ENCODE results near the gene NETO2.

- no peak for TF ChIP-seq CTCF (conservative IDR thresholded peaks at IDR 0.05)
- TF ChIP-seq ZFX (IDR thresholded peaks at IDR 0.05): no peak
Measured at GRCh38 chr16:47175152-47175551, 31.4 kb upstream of the NETO2 start.
